K562 (cell line): ENCODE data around the gene KRT82.

ENCODE experiments used
- ATF3 ChIP-seq, 2 experiments: fragments of 450-650 bp in 1 of 2; sonication (generic) in 1 of 2; formaldehyde crosslinking in 1 of 2; IDR thresholded peaks in 1 of 2; conservative IDR thresholded peaks in 1 of 2; 2 replicates each; pipeline versions ENCODE4 v1.6.1 to v1.8.1; 2016 to 2023; ENCODE audit warnings: mild to moderate bottlenecking in 2 of 2, moderate library complexity in 2 of 2, inconsistent platforms in 1 of 2, missing genetic modification reagents in 1 of 2
- CC2D1A ChIP-seq: fragments of 450-650 bp; IDR thresholded peaks from 2 replicates; pipeline ENCODE4 v1.6.1; 2017; ENCODE audit warnings: mild to moderate bottlenecking
- CHD7 ChIP-seq: fragments of 200-600 bp; sonication (generic); IDR thresholded peaks from one replicate; pipeline ENCODE4 v1.6.1; 2012; ENCODE audit warnings: mild to moderate bottlenecking, low read depth, low read length, inconsistent platforms
- EP300 ChIP-seq: IDR thresholded peaks from 2 replicates; pipeline ENCODE4 v1.6.1; 2012; ENCODE audit warnings: low read length, improper control_type of control experiment
- GABPA ChIP-seq: fragments of 200-800 bp; sonication (Bioruptor generic); conservative IDR thresholded peaks from 2 replicates; pipeline ENCODE4 v1.6.1; 2016; ENCODE audit warnings: low read depth, missing genetic modification characterization, missing compliant biosample characterization
- MYBL2 ChIP-seq, 2 experiments: fragments of 450-650 bp in 1 of 2; sonication (generic) in 1 of 2; formaldehyde crosslinking in 1 of 2; IDR thresholded peaks; 2 replicates each; pipeline versions ENCODE4 v1.6.1 to v1.8.1; 2017 to 2022; ENCODE audit warnings: borderline replicate concordance in 1 of 2, inconsistent platforms in 1 of 2, low read depth in 1 of 2, mild to moderate bottlenecking in 1 of 2, missing genetic modification reagents in 1 of 2, moderate library complexity in 1 of 2
- NR2C2 ChIP-seq, 2 experiments: fragments of 200-800 bp in 1 of 2; sonication (Bioruptor generic) in 1 of 2; sonication (generic) in 1 of 2; formaldehyde crosslinking in 1 of 2; IDR thresholded peaks; 2 replicates each; pipeline versions ENCODE4 v1.6.1 to v1.8.0; 2016 to 2022; ENCODE audit warnings: mild to moderate bottlenecking in 1 of 2, missing compliant biosample characterization in 1 of 2, missing genetic modification characterization in 1 of 2, missing genetic modification reagents in 1 of 2
- TCF7L2 ChIP-seq: fragments of 150-350 bp; IDR thresholded peaks from 2 replicates; pipeline ENCODE4 v1.6.1; 2016; ENCODE audit warnings: low read depth, mild to moderate bottlenecking, low read length, moderate library complexity
- ZEB2 ChIP-seq: fragments of 450-650 bp; IDR thresholded peaks from 2 replicates; pipeline ENCODE4 v1.6.1; 2016
- ZNF699 ChIP-seq: fragments of 250-450 bp; sonication (Bioruptor Pico); IDR thresholded peaks from 2 replicates; pipeline ENCODE4 v1.8.0; 2021; ENCODE audit warnings: mild to moderate bottlenecking, moderate library complexity; ENCODE audit not compliant: insufficient replicate concordance

GRCh38 chr12:52411815-52412214 is 5.7 kb upstream of the KRT82 start:
- TF ChIP-seq NR2C2 (CRISPR knock-in tag; IDR thresholded peaks at IDR 0.05) (no peak), NR2C2 (tag; IDR thresholded peaks at IDR 0.05) (no peak), ATF3 (IDR thresholded peaks at IDR 0.05) (no peak), ATF3 (CRISPR knock-in tag; conservative IDR thresholded peaks at IDR 0.05) (no peak), EP300 (no peak), CC2D1A (no peak), TCF7L2 (no peak), ZNF699 (CRISPR knock-in tag) (no peak), GABPA (tag) (no peak), ZEB2 (no peak), MYBL2 (IDR thresholded peaks at IDR 0.05; ENCODE audit: low read depth) (no peak), MYBL2 (CRISPR knock-in tag; IDR thresholded peaks at IDR 0.05; ENCODE audit: borderline replicate concordance) (no peak), CHD7 (no peak)
